GM12878 (cell line): ENCODE results near the gene FANCM. TPM values are rescaled to one million over a fixed set of nuclear protein-coding genes. Genes with fewer than 3 reads are reported as not detected.

Source experiments
- CHD4 ChIP-seq: fragments of 200-600 bp; sonication (generic); IDR thresholded peaks from 2 replicates; pipeline ENCODE4 v1.6.1; 2016; ENCODE audit warnings: mild to moderate bottlenecking
- CUX1 ChIP-seq: IDR thresholded peaks from 2 replicates; pipeline ENCODE4 v1.6.1; 2012; ENCODE audit warnings: improper control_type of control experiment, low read depth, low read length; ENCODE audit not compliant: insufficient replicate concordance
- GABPA ChIP-seq: IDR thresholded peaks from 2 replicates; pipeline ENCODE4 v1.6.1; 2014; ENCODE audit warnings: antibody characterized with exemption, low read depth, mild to moderate bottlenecking, inconsistent platforms
- IKZF1 ChIP-seq: fragments of 450-650 bp; conservative IDR thresholded peaks from 2 replicates; pipeline ENCODE4 v1.6.1; 2017; ENCODE audit warnings: antibody characterized with exemption, mild to moderate bottlenecking
- IKZF2 ChIP-seq, 2 experiments: fragments of 450-650 bp; IDR thresholded peaks; 2 replicates each; pipeline ENCODE4 v1.6.1; 2017; ENCODE audit warnings: mild to moderate bottlenecking in 2 of 2, moderate library complexity in 2 of 2
- IRF5 ChIP-seq: fragments of 450-650 bp; IDR thresholded peaks from 2 replicates; pipeline ENCODE4 v1.6.1; 2017; ENCODE audit warnings: borderline replicate concordance
- MLLT1 ChIP-seq: fragments of 450-650 bp; IDR thresholded peaks from 2 replicates; pipeline ENCODE4 v1.6.1; 2016; ENCODE audit warnings: mild to moderate bottlenecking
- NFIC ChIP-seq: IDR thresholded peaks from 2 replicates; pipeline ENCODE4 v1.6.1; 2012; ENCODE audit warnings: low read depth, mild to moderate bottlenecking, inconsistent platforms, low read length, moderate library complexity
- NR2C2 ChIP-seq: IDR thresholded peaks from 2 replicates; pipeline ENCODE4 v1.6.1; 2011; ENCODE audit warnings: borderline replicate concordance, low read depth; ENCODE audit not compliant: control insufficient read depth, insufficient read length
- PAX5 ChIP-seq: IDR thresholded peaks from 2 replicates; pipeline ENCODE4 v1.6.1; 2011; ENCODE audit warnings: low read depth, low read length, borderline replicate concordance
- RELB ChIP-seq: fragments of 450-650 bp; IDR thresholded peaks from 2 replicates; pipeline ENCODE4 v1.6.1; 2017; ENCODE audit warnings: low read depth, mild to moderate bottlenecking, moderate library complexity
- RUNX3 ChIP-seq: IDR thresholded peaks from 2 replicates; pipeline ENCODE4 v1.6.1; 2012; ENCODE audit warnings: low read length, inconsistent platforms
- SKIL ChIP-seq: fragments of 450-650 bp; IDR thresholded peaks from 2 replicates; pipeline ENCODE4 v1.6.1; 2017; ENCODE audit warnings: mild to moderate bottlenecking, low read depth, inconsistent platforms; ENCODE audit not compliant: poor library complexity, severe bottlenecking
- USF2 ChIP-seq: IDR thresholded peaks from 2 replicates; pipeline ENCODE4 v1.6.1; 2011; ENCODE audit warnings: low read depth, low read length, improper control_type of control experiment, borderline replicate concordance
- ZNF24 ChIP-seq: fragments of 450-650 bp; IDR thresholded peaks from 2 replicates; pipeline ENCODE4 v1.6.1; 2017; ENCODE audit warnings: antibody characterized with exemption, mild to moderate bottlenecking
- ZNF384 ChIP-seq: IDR thresholded peaks from 2 replicates; pipeline ENCODE4 v1.6.1; 2012; ENCODE audit warnings: low read depth, mild to moderate bottlenecking, low read length, improper control_type of control experiment, borderline replicate concordance
- polyA plus RNA-seq, 11 experiments: library from polyadenylated mRNA; depleted of rRNA in 4 of 11; unstranded in 6 of 11; stranded (reverse) in 5 of 11; fragments of >200 nt; fragmentation: Nextera tagmentation in 4 of 11; fragmentation: Illumina TruSeq in 1 of 11; extraction: Ambion mirVana in 4 of 11; extraction: Trizol in 1 of 11; gene quantifications; 1 replicate in 1 of 11; 2 replicates in 10 of 11; pipeline versions ENCODE4 v1.2.1 to v1.2.3, GENCODE V29; 2011 to 2016; ENCODE audit warnings: inconsistent platforms in 2 of 11, missing spikeins in 2 of 11, low read depth in 1 of 11
- total RNA-seq, 4 experiments: library from RNA; depleted of rRNA in 3 of 4; stranded (reverse); fragments of >200 nt in 3 of 4; fragmentation: Illumina TruSeq in 1 of 4; extraction: Trizol in 1 of 4; gene quantifications; 2 replicates each; pipeline versions ENCODE4 v1.2.1 to v1.2.3, GENCODE V29; 2013 to 2021

FANCM gene
- total and polyA plus RNA-seq, 10 of the 15 experiments (the other 5 are each of a cell fraction or from before 2014, with no cell fraction given) = 6.4 to 17.6 (median 10.6) TPM

- no peak for TF ChIP-seq CUX1
- TF ChIP-seq GABPA = no peak
- TF ChIP-seq IRF5 = no peak
- peak; percentile 27; the same call in 1 of the 2 replicates for TF ChIP-seq RELB
- TF ChIP-seq NFIC = peak; percentile 15; the same call in 1 of the 2 replicates
- no peak for TF ChIP-seq CHD4
- no peak for TF ChIP-seq USF2
- no peak for TF ChIP-seq IKZF1
- TF ChIP-seq ZNF24 = no peak
- TF ChIP-seq SKIL = peak; percentile 41
- TF ChIP-seq MLLT1 = peak; percentile 70
- TF ChIP-seq RUNX3 = peak; percentile 73
- TF ChIP-seq ZNF384 = no peak
- TF ChIP-seq PAX5 = no peak
- no peak for TF ChIP-seq NR2C2
- peak in 1 of 2 experiments; percentile 31; a peak in 2 of 4 replicates for TF ChIP-seq IKZF2 (IDR thresholded peaks at IDR 0.05)
Observed at GRCh38 chr14:45249856-45250575, 114.3 kb downstream of the FANCM start (continued).
